ENCODE results near the gene SOBP.

- TF ChIP-seq CTCF (IDR thresholded peaks at IDR 0.05 in 4 of 5, conservative IDR thresholded peaks at IDR 0.05 in 1 of 5) (no peak), POLR2A (IDR thresholded peaks at IDR 0.05) (no peak)
Measured at GRCh38 chr6:107540465-107540857, 50.5 kb downstream of the SOBP start.

Data from gastrocnemius medialis (tissue), 4 donors.